ENCODE measurements around the gene PHF13.

DNA sequence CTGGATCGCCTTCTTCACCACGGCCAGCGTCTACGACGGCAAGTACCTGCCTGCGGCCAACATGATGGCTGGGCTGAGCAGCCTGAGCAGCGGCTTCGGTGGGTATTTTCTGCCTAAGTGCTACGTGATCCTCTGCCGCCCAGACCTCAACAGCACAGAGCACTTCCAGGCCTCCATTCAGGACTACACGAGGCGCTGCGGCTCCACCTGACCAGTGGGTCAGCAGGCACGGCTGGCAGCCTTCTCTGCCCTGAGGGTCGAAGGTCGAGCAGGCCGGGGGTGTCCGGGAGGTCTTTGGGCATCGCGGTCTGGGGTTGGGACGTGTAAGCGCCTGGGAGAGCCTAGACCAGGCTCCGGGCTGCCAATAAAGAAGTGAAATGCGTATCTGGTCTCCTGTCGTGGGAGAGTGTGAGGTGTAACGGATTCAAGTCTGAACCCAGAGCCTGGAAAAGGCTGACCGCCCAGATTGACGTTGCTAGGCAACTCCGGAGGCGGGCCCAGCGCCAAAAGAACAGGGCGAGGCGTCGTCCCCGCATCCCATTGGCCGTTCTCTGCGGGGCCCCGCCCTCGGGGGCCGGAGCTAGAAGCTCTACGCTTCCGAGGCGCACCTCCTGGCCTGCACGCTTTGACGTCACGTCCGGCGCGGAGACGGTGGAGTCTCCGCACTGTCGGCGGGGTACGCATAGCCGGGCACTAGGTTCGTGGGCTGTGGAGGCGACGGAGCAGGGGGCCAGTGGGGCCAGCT lies 34.0 kb upstream of the PHF13 start, which contains the start of gene ZBTB48:
- TF ChIP-seq, protein P1, sequence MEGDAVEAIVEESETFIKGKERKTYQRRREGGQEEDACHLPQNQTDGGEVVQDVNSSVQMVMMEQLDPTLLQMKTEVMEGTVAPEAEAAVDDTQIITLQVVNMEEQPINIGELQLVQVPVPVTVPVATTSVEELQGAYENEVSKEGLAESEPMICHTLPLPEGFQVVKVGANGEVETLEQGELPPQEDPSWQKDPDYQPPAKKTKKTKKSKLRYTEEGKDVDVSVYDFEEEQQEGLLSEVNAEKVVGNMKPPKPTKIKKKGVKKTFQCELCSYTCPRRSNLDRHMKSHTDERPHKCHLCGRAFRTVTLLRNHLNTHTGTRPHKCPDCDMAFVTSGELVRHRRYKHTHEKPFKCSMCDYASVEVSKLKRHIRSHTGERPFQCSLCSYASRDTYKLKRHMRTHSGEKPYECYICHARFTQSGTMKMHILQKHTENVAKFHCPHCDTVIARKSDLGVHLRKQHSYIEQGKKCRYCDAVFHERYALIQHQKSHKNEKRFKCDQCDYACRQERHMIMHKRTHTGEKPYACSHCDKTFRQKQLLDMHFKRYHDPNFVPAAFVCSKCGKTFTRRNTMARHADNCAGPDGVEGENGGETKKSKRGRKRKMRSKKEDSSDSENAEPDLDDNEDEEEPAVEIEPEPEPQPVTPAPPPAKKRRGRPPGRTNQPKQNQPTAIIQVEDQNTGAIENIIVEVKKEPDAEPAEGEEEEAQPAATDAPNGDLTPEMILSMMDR (IDR thresholded peaks at IDR 0.05), result no peak
- TF ChIP-seq POLR2A (IDR thresholded peaks at IDR 0.05), result peak; percentile 65 to 92
